AG09309 (cell line): ENCODE data around the gene KCTD10.

Source experiments
- DNase-seq: peaks from one replicate; pipeline ENCODE4 v3.0.0-alpha.2; 2010; ENCODE audit warnings: low read depth
- H3K4me3 ChIP-seq: 2 replicates; pipeline ENCODE4 v1.5.1; 2011; ENCODE audit warnings: mild to moderate bottlenecking, low read depth, low read length, moderate library complexity; ENCODE audit not compliant: control insufficient read depth
- TF ChIP-seq, protein P1 (sequence below): IDR thresholded peaks from 2 replicates; pipeline ENCODE4 v1.5.1; 2011; ENCODE audit warnings: mild to moderate bottlenecking, low read depth, low read length, inconsistent platforms; ENCODE audit not compliant: insufficient read depth, control insufficient read depth; ENCODE audit errors: missing control alignments

KCTD10 gene

GRCh38 chr12:109482894-109483293 is 5.8 kb upstream of the KCTD10 start:
- TF ChIP-seq, protein P1, sequence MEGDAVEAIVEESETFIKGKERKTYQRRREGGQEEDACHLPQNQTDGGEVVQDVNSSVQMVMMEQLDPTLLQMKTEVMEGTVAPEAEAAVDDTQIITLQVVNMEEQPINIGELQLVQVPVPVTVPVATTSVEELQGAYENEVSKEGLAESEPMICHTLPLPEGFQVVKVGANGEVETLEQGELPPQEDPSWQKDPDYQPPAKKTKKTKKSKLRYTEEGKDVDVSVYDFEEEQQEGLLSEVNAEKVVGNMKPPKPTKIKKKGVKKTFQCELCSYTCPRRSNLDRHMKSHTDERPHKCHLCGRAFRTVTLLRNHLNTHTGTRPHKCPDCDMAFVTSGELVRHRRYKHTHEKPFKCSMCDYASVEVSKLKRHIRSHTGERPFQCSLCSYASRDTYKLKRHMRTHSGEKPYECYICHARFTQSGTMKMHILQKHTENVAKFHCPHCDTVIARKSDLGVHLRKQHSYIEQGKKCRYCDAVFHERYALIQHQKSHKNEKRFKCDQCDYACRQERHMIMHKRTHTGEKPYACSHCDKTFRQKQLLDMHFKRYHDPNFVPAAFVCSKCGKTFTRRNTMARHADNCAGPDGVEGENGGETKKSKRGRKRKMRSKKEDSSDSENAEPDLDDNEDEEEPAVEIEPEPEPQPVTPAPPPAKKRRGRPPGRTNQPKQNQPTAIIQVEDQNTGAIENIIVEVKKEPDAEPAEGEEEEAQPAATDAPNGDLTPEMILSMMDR: no peak
- no peak overlapping the region for H3K4me3 ChIP-seq
- no peak for DNase-seq

DNA sequence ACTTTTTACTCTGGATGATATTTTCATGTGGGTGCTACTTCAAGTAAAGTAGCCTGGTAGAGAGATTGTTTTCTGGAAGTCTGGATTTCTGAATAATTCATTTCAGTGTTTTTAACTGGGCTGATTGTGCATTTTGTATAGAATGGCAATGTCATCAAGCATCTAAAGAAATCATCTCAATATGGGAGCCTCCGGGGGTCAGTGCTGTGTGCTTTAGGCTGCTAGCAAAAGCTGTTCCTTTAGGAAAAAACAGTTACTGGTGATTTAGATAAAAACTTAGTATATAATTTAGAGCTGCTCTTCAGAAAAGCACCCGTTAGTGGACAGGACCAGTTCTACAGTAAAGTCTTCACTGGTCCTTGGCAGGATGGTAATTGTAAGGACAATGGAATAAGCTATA is 5.4 kb upstream of the KCTD10 start:
- DNase-seq: no peak
- TF ChIP-seq, protein P1: no peak
- no peak overlapping the region for H3K4me3 ChIP-seq

GRCh38 chr12:109481863-109482262 is 4.8 kb upstream of the KCTD10 start:
- DNase-seq: no peak
- no peak overlapping the region for H3K4me3 ChIP-seq
- TF ChIP-seq, protein P1: no peak

DNA sequence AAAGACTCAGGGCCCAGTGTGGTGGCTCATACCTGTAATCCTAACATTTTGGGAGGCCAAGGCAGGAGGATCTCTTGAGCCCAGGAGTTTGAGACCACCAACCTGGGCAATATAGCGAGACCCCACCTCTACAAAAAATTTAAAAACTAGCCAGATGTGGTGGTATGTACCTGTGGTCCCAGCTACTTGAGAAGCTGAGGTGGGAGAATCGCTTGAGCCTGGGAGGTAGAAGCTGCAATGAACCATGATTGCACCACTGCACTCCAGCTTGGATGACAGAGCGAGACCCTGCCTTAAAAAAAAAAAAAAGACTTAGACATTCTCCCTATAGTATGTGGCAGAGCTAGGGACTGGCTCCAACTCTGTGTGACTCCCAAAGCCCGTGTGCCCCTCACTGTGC is 3.3 kb upstream of the KCTD10 start:
- DNase-seq: no peak
- no peak overlapping the region for H3K4me3 ChIP-seq
- TF ChIP-seq, protein P1: no peak

DNA sequence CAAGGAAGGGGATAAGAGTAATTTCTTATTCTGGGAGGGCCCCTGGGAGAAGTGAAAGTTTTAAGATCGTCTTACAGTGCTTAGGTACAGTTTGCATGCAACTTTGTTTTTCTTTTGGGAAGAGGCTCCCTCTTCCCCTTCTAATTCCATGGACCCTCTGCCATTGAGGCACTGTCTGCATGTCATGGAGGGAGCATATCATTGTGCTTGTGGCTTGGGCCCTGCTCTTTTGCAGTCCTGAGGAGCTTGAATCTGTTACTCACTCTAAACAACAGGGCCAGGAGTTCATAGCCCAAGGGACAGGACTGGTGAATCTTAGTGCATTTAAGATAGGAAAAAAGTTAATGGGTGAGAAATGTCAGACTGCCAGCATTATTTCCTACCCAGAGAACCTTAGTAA is 2.7 kb upstream of the KCTD10 start:
- TF ChIP-seq, protein P1: no peak
- no peak for DNase-seq
- no peak overlapping the region for H3K4me3 ChIP-seq

DNA sequence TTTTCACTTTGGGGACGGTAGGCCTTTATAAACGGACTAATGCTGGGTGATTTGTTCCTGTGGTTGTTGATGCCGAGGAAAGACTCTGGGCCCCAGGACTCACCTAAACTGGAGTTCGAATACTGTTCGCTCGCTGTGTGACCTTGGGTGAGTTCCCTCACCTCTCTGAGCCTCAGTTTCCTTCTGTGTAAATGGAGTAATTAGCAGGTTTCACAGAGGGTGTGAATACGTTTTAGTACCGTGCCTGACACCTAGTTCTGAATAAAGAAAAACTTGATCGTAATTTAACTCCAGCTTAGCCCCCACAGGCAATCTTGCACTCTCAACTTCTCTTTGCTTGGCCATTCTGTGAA is 839 bp upstream of the KCTD10 start:
- H3K4me3 ChIP-seq: peak overlapping the region; percentile 90
- DNase-seq: no peak

More for the DNA sequence above, 839 bp upstream of the KCTD10 start:
- TF ChIP-seq, protein P1: no peak
